ENCODE results near the gene SNTN. TPM values are rescaled to one million over a fixed set of nuclear protein-coding genes. Genes with fewer than 3 reads are reported as not detected.

The SNTN gene
- total and polyA plus RNA-seq, 2 of the 13 experiments (the other 11 are each of a cell fraction or from before 2014, with no cell fraction given) = not detected

DNA sequence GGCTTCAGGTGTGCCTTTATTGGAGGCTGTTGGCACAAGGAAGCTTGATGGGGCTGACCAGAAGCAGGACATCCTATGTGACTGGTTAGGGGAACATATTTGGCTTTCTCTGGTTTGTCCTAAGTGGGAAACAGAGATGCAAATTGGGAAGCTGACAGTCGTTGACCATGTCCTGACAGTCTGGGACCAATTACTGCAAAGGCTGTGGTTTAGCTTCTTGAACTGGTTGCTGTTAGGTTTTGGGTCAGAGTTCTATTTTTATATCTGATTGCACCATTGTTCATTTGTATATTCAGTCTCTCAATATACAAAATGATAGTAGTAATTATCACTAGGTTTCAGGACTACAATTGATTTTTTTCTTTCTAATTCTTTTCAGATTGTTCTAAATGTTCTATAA lies 36.8 kb downstream of the SNTN start:
- H4K20me1 ChIP-seq (ENCODE audit: insufficient read depth, low read length) = no peaks in the 10 kb centered on the region
- no peaks in the 10 kb centered on the region for H3K9me3 ChIP-seq (ENCODE audit: low read length)
- TF ChIP-seq MAF1 (CRISPR knock-in tag; IDR thresholded peaks at IDR 0.05; ENCODE audit: borderline replicate concordance) (no peak), THAP11 (CRISPR knock-in tag; IDR thresholded peaks at IDR 0.05) (no peak), FOXO1 (CRISPR knock-in tag; IDR thresholded peaks at IDR 0.05) (no peak), ZNF329 (CRISPR knock-in tag; IDR thresholded peaks at IDR 0.05; ENCODE audit: low read depth) (no peak), ISL2 (CRISPR knock-in tag; IDR thresholded peaks at IDR 0.05) (no peak), JUNB (CRISPR knock-in tag; IDR thresholded peaks at IDR 0.05; ENCODE audit: borderline replicate concordance) (no peak), ZNF547 (CRISPR knock-in tag; IDR thresholded peaks at IDR 0.05) (no peak), JARID2 (CRISPR knock-in tag; IDR thresholded peaks at IDR 0.05; ENCODE audit: insufficient replicate concordance) (no peak), MIXL1 (CRISPR knock-in tag; IDR thresholded peaks at IDR 0.05) (no peak), PATZ1 (CRISPR knock-in tag; IDR thresholded peaks at IDR 0.05) (no peak)
- TF ChIP-seq, protein P1, sequence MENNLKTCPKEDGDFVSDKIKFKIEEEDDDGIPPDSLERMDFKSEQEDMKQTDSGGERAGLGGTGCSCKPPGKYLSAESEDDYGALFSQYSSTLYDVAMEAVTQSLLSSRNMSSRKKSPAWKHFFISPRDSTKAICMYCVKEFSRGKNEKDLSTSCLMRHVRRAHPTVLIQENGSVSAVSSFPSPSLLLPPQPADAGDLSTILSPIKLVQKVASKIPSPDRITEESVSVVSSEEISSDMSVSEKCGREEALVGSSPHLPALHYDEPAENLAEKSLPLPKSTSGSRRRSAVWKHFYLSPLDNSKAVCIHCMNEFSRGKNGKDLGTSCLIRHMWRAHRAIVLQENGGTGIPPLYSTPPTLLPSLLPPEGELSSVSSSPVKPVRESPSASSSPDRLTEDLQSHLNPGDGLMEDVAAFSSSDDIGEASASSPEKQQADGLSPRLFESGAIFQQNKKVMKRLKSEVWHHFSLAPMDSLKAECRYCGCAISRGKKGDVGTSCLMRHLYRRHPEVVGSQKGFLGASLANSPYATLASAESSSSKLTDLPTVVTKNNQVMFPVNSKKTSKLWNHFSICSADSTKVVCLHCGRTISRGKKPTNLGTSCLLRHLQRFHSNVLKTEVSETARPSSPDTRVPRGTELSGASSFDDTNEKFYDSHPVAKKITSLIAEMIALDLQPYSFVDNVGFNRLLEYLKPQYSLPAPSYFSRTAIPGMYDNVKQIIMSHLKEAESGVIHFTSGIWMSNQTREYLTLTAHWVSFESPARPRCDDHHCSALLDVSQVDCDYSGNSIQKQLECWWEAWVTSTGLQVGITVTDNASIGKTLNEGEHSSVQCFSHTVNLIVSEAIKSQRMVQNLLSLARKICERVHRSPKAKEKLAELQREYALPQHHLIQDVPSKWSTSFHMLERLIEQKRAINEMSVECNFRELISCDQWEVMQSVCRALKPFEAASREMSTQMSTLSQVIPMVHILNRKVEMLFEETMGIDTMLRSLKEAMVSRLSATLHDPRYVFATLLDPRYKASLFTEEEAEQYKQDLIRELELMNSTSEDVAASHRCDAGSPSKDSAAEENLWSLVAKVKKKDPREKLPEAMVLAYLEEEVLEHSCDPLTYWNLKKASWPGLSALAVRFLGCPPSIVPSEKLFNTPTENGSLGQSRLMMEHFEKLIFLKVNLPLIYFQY (CRISPR knock-in tag; IDR thresholded peaks at IDR 0.05; ENCODE audit: borderline replicate concordance) = no peak
- no TSS peak for BruUV-seq (replicated peaks)
- ATAC-seq = no peak
- WGBS (ENCODE audit: low lambda C conversion rate) = 0% methylated on average over 1 of the region's 1 CpG
- POLR2A ChIA-PET = no interaction called here
- intact Hi-C loops (cut with micrococcal nuclease; ENCODE audit: unreplicated experiment) = no loop called here
- no peaks in the 10 kb centered on the region for H3K4me1 ChIP-seq (ENCODE audit: insufficient read depth, low read length)
- in situ Hi-C loops (cut with HindIII; ENCODE audit: extremely low pct_ligation_motif_present, low pct_unique_long_range_greater_than_20kb) = no loop called here
- no peak overlapping the region for H2AFZ ChIP-seq (ENCODE audit: low read length)
- peaks cover 0 to 10% of the 10 kb centered on the region in 2 experiments; a peak in 2 of 5 replicates for H3K27me3 ChIP-seq (ENCODE audit: control insufficient read depth in 1 of 2, insufficient read depth in 2 of 2, low read length in 2 of 2)
- no peak for FAIRE-seq
- H3K36me3 ChIP-seq (replicated peaks in 1 of 2; ENCODE audit: control insufficient read depth in 1 of 2, insufficient read depth in 2 of 2, low read length in 2 of 2) = no peaks in the 10 kb centered on the region
- H3K9ac ChIP-seq (ENCODE audit: insufficient read depth, low read depth, low read length) = no peak overlapping the region
- H3K4me2 ChIP-seq (ENCODE audit: low read depth, low read length) = no peak overlapping the region
- no peaks in the 10 kb centered on the region for H3K79me2 ChIP-seq (ENCODE audit: insufficient read depth, low read length)
- no peak overlapping the region for H3K4me3 ChIP-seq (replicated peaks in 1 of 3; ENCODE audit: insufficient read depth in 1 of 3, low read depth in 2 of 3, low read length in 3 of 3)
- DNase-seq (ENCODE audit: low spot score) = no peak
- CTCF ChIA-PET (ENCODE audit: low intra/inter-chr PET ratio, low total read pairs) = no interaction called here
- H3K27ac ChIP-seq (ENCODE audit: extremely low read length, insufficient read depth, low read length) = no peak overlapping the region

Measured in HepG2 (cell line).